ENCODE measurements around the gene PIK3C2B.

DNA sequence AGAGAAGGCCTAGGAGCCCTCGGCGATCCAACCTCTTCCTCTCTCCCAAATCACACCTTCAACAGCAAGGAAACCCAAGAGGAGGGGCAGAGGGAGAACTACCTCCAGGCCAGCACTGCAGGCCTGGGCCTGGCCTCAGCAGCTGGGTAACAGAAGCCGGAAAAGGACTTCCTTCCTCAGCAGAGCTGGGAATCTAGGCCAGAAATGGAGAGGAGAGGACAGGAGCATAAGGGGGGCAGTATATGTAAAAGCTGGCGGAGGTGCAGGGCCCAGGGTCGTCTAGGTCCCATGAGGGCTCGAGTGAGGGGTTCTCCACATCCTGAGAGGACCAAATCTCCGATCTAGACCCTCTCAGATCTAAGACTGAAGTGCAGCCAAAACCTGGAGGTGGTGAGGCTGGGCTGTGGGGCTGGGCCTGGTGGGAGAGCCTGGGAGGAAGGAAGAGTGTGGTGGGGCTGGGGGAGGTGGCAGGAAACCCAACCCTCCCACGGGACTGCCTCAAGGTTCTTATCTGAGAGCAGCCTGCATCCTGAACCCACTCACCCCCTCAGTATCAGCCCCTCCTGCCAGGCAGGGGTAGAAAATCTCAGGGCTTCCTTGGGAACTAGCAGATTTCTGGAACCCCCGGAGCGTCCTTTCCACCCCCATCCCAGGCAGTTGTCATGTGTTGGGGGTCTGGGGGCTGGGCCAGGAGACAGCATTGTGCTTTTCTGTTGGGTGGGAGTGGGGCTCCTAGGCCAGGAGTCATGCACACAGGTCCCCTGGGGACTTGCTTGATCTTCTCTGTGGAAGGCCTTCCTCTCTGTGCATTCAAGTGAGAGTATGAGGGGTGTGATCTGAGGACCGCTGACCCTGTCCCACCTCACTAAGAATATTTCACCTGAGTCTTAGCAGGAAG is 33.0 kb downstream of the PIK3C2B start:
- TF ChIP-seq, protein P1, sequence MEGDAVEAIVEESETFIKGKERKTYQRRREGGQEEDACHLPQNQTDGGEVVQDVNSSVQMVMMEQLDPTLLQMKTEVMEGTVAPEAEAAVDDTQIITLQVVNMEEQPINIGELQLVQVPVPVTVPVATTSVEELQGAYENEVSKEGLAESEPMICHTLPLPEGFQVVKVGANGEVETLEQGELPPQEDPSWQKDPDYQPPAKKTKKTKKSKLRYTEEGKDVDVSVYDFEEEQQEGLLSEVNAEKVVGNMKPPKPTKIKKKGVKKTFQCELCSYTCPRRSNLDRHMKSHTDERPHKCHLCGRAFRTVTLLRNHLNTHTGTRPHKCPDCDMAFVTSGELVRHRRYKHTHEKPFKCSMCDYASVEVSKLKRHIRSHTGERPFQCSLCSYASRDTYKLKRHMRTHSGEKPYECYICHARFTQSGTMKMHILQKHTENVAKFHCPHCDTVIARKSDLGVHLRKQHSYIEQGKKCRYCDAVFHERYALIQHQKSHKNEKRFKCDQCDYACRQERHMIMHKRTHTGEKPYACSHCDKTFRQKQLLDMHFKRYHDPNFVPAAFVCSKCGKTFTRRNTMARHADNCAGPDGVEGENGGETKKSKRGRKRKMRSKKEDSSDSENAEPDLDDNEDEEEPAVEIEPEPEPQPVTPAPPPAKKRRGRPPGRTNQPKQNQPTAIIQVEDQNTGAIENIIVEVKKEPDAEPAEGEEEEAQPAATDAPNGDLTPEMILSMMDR (optimal IDR thresholded peaks at IDR 0.05 in 1 of 3, IDR thresholded peaks at IDR 0.05 in 1 of 3, conservative IDR thresholded peaks at IDR 0.05 in 1 of 3; ENCODE audit: extremely low read depth in 1 of 3, insufficient read depth in 2 of 3, low read length in 3 of 3): no peak
- TF ChIP-seq EZH2 (IDR thresholded peaks at IDR 0.05; ENCODE audit: low read length): no peak

All from keratinocyte (primary cell).